HG03103 (cell line): ENCODE results near the gene KLHL21.

ENCODE experiments used
- ATAC-seq: cut with Tn5 transposase; IDR thresholded peaks from one replicate; pipeline ENCODE4 v1.9.1; 2021; ENCODE audit warnings: low read depth; ENCODE audit not compliant: unreplicated experiment

Gene KLHL21

DNA sequence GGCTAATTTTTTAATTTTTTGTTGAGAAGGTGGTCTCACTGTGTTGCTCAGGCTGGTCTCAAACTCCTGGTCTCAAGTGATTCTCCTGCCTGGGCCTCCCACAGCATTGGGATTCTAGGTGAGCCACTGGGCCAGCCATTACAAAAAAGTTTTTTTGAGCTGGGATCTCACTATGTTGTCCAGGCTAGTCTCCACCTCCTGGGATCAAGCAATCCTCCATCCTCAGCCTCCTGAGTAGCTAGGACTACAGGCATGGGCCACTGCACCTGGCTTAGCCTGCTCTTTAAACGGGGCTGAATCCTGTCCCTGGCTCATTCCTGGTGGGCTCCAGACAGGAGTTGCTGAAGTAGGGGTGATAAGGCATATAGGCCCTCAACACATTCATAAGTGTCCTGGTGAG, 45.1 kb downstream of the KLHL21 start:
- no peak for ATAC-seq

DNA sequence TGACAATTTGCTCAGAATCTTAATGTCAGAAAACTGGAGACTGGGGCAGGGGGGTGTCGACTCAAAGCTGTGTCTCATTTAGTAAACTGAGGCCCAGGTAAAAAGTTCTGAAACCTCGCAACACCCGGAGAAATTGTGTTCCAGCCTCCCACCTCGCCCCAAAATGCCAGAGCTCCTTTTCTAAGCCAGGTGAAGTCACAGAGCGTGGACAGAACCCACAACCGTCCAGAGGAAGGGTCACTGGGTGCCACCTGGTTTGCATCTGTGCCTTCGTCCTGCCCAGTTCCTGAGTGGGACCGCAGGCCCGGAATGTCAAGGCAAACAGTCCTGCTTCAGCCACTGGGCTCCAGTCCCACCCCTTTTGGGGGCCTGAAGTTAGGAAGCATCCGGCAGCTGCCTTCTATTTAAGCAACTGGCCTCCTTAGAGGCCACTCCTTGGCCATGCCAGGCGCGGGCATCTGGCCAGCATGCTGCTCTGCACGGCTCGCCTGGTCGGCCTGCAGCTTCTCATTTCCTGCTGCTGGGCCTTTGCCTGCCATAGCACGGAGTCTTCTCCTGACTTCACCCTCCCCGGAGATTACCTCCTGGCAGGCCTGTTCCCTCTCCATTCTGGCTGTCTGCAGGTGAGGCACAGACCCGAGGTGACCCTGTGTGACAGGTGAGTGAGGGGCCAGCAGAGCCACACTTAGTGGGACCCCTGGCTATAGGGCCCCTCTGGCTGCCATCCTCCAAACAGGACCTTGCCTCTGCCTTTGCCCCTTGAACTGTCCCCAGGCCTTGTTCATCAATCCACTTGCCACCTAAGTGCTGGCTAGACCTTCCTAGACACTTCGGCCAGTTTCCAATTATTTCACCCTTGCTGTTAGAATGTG, 47.5 kb downstream of the KLHL21 start, which contains the start of gene TAS1R1:
TAS1R1 (plus strand) TSS at position 401 of the 872 bp plus-strand sequence; CDS start at position 468, 67 bp downstream.
- ATAC-seq, result no peak

DNA sequence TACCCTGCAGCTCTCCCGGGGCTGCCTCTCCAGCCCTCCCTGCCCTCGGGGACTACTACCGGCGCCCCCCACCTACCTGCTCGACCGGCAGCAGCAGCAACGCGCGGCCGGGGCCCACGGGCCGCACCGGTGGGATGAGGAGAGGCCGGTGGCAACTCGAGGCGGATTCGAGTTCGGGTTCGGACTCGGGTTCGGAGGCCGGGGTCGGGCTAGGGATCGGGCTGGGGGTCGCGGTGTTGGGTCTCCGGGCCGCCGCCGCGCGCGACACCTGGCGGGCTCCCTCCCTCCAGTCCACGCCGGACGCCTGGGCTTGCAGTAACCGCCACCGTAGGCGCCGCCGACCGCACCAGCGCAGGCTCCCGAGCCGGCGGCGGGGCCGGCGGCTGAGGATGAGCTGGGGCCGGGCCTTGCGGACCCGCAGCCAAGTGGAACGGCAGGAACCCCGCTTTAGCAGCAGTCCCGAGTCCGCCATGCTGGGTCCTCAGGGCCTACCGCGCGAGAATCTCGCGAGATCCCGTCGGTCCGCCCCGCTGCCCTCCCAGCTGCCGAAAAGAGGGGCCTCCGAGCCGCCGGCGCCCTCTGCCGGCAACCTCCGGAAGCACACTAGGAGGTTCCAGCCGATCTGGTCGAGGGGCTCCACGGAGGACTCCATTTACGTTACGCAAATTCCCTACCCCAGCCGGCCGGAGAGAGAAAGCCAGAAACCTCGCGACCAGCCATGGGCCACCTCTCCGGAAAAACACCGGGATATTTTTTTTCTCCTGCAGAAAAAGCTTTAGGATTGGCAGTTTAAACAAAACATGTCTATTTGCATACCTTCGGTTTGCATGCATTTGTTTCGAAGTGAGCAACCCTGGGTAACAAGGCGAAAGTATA, 48.4 kb downstream of the KLHL21 start, which contains the start of gene NOL9:
NOL9 (minus strand) TSS at position 483 of the 876 bp plus-strand sequence; CDS start at position 472, 11 bp downstream.
- peak; percentile 88 for ATAC-seq

DNA sequence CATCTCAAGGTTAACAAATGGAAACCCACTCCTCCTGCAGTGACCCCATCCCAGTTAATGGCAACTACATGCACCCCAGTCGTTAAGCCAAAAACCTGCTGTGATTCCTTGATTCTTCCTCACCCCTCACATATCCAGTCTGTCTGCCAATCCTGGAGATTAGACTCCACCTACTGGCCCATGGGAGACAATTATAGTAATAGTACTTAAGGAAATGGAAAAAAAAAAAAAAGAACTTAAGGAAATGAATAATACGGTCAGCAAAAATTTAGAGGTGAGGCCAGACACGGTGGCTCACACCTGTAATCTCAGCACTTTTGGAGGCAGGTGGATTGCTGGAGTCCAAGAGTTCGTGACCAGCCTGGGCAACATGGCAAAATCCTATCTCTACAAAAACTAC, 55.4 kb downstream of the KLHL21 start:
- no peak for ATAC-seq

DNA sequence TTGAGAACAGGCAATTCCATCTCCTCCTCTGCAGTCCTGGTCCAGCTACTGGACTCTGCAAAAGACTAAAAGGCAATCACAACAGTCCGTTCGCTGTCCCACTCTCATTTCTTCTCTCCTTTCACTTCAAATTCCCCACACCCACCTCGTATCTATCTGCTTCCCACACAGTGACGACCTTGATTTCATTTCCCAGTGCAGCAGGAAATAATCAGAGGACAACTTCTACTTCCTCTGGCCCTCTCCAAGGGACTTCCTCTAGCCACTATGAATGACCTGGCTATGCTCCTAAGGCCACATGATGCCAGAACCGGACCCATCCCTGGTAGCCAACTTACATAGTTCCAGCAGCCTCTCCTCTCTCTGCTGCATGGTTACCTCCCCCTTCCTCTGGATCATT, 56.3 kb downstream of the KLHL21 start:
- no peak for ATAC-seq

DNA sequence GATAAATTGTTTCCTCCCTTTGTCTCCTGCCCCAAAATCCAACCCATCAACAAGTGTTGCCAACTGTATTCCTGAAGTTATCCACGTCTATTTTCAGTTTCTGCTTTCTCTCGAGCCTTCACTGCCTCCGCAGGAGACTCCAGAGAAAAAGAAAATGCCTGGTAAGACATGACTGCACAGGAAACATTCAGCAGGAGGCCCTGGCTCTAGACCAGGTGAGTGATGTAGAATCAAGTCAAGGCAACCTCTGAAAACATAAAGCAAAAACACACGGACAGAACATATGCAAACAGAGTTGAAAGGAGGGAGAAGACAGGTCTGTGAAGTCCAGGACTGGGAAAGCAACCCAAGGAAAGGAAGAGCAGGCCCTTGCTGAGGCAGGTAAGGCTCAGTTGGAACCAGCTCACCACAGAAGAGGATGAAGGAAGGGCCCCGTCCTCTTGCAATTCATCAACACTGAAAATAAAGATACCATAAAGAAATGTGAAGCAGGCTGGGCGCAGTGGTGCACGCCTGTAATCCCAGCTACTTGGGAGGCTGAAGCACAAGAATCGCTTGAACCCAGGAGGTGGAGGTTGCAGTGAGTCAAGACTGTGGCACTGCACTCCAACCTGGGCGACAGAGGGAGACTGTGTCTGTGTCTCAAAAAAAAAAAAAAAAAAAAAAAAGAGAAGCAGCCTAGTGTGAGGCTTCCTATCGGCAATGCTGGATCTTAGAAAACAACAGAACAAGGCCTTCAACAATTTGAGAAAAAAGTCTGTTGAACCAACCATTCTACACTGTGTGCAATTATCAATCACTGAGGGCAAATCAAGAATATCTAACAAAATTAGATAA, 57.2 kb downstream of the KLHL21 start:
- no peak for ATAC-seq

DNA sequence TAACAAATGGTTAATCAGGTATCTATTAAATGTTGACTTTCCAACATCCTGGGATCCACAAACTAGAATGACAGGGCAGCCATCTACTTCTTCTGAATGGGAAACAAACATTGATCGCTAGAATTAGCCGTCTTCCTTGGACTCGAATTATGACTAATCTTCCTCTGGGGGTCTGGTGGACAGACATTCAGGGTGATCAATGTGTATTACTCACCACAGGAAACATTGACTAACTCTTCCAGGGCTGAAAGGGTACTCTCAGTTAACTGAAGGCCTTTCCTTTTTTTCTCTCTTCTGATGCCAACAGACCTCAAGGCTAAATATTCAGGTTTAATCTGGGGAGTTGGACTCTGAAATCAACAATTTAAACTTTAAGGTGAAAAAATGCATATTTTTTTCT, 57.8 kb downstream of the KLHL21 start:
- ATAC-seq, result no peak
